SKM-1 treated with dmso at 0.1 percent for 144 hours (cell line): Measurements from ENCODE around the gene RAD51B.

ENCODE experiments used
- DNase-seq: peaks from one replicate; lab custom pipeline; 2025; ENCODE audit not compliant: unreplicated experiment; lab: John Stamatoyannopoulos, UW

The RAD51B gene

GRCh38 chr14:67833403-67833802 is 13.8 kb downstream of the RAD51B start:
- no peak for DNase-seq

GRCh38 chr14:67835596-67835995 is 16.0 kb downstream of the RAD51B start:
- no peak for DNase-seq

DNA sequence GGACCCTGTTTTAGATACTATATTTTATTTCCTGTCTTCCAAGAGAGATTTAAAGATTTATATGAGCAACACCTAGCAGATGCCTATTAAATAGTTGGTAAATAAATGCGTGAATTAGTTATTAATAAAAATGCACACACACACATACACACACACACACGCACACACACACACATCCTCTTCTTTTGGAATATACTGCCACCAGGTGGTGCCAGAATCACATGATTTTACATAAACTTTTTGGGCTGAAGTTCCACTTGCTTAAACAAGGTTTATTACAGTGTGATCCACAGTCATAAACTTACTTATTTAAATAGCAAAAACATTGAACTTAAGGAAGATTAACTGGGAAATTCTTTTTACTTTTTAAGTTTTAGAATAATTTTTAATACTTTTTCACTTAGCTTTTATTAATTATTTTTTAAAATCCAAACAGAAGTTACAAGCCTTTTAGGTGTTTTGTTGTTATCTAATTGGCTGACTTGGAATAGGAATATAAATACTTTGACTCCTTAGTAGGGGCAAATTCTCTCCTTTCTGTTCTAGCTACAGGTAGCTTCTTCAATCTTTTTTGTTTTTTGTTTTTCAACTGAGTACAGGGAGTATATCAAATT is 17.5 kb downstream of the RAD51B start:
- DNase-seq: no peak

GRCh38 chr14:67846029-67846610 is 26.5 kb downstream of the RAD51B start:
- DNase-seq: no peak

DNA sequence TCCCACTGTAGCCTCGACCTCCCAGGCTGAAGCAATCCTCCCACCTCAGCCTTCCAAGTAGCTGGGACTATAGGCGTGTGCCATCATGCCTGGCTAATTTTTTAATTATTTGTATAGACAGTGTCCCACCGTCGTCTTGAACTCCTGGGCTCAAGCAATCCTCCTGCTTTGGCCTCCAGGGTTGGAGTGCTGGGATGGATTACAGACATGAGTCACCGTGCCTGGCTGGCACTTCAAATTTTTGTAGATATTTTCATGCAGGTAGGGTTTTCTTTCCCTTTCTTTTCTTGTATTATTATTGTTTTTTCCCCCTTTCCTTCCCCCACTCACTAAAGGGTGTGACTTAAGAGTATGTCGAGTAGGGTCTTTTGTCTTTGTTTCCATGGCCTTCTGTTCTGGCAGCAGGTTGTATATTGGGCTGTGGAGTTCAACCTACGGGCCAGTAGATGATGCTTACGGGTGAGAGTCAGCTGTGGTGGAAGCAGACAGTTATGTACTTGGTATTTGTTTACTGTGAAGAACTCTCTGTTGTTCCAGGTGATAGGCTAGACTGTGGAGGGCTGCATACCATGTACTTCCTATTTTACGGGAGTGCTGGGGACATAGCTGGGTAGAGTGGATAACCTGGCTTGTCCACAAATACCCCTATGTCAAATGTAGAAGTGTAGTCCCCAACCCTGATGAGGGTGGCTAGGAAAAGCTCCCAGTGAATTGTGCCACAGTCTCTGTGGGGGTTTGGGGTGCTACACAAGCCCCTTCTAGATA is 30.7 kb downstream of the RAD51B start:
- DNase-seq: no peak

DNA sequence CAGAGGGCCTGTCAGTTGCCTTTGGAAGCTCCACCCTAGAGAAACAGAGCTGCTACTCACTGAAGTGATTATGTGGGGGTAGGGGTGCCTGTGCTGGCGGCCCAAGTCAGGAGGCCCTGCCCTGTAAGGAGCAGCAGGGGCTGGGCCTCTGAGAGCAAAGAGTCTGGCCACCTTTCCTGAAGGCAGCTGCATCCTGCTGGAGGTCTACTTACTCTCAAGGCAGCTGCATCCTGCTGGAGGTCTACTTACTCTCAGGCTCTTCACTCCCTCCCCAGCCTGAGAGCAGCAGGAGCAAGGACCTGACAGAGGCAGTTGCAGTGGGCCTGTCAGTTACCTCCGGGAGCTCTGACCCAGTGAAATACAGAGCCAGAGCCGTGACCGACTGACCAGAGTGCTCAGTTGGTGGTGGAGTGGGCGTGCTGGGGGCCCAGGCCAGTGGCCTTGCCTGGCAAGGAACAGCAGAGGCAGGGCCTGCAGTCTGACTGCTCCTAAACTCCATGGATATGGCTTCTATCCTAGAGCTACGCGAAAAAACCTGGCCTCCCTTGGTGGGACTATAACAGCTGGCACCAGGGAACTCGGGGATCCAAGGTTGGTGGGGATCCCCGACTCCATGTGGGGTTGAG is 32.3 kb downstream of the RAD51B start:
- DNase-seq: no peak

- DNase-seq: no peak
Measured at GRCh38 chr14:67852926-67853604, 33.5 kb downstream of the RAD51B start.

DNA sequence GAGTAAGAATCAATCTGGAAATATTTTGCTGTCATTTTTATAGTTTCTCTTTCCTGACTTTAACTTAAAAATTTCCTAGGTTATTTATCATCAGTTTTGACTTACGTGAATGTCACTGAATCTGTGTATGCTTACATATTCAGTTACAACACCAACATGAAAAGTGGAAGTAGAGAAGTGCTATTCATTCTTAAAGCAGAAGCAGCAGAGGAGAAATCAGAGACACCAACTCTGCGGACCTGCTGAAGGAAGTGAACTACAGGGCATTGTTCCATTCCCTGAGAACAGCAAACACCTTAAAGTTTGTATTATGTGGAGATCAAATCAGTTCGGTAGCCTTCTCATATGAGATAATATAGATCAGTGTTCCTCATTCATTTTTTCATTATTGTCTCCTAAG is 34.1 kb downstream of the RAD51B start:
- DNase-seq: peak; percentile 30

DNA sequence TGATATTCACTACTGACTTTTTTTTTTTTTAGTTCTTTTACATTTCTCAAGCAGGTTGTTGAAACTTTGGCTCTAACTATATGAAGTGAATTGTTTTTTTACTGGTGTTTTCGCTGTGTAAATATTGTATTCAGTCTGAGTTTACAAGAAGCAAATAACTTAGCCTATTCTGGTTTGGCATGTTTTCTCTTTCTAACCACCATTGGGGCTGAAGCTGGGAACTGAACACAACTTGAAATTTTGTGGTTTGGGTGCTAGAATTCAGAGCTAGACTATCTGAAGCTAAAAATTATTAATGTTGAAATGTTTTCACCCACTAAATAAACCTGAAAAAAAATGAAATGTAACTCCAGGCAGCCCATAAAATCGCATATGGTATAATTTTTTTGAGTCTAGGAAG is 37.2 kb downstream of the RAD51B start:
- DNase-seq: no peak

- no peak for DNase-seq
Measured at GRCh38 chr14:67857778-67858350, 38.3 kb downstream of the RAD51B start.

DNA sequence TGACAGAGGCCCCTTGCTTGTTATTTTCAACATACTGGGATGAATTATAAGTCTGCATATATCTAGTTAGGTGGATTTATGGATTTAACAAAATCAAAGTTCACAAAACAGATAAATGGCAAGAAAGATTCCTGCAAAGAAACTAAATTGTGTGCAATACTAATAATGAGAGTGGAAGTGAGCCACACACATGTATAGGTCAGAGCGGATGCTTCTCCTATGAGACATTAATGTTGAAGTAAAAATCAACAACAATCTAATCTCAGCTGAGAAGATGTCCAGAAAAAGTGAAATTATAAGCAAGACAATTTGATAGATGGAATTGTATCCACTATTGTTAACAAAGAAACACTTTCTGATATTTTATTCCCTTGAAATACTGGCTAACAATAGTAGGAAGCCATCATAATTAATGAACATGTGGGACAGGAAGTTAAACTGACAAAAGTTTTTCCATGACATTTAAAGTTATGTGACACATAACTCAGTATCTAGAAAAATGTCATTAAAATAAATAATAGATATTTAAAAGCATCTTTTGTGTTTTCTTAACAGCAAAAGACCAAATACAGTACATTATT is 39.7 kb downstream of the RAD51B start:
- DNase-seq: no peak

- DNase-seq: no peak
Measured at GRCh38 chr14:67863223-67863622, 43.6 kb downstream of the RAD51B start.

- no peak for DNase-seq
Measured at GRCh38 chr14:67875175-67876006, 55.8 kb downstream of the RAD51B start.

DNA sequence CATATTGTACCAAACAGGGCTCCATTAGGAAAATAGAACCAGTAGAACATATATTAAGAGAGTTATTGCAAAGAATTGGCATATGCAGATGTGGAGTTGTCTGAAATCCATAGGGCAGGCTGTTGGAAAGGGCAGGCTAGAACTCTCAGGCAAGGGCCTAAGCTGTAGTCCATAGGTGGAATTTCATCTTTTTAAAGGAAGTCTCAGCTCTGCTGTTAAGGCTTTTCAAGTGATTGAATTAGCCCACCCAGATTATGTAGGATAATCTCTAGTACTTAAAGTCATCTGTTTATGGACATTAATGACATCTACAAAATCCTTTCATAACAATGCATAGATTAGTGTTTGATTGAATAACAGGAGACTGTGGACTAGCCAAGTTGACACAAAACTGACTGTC is 59.4 kb downstream of the RAD51B start:
- DNase-seq: no peak

- DNase-seq: no peak
Measured at GRCh38 chr14:67881225-67881624, 61.6 kb downstream of the RAD51B start.

- DNase-seq: no peak
Measured at GRCh38 chr14:67882986-67883555, 63.5 kb downstream of the RAD51B start.

GRCh38 chr14:67883717-67884116 is 64.1 kb downstream of the RAD51B start:
- no peak for DNase-seq

GRCh38 chr14:67886191-67886590 is 66.6 kb downstream of the RAD51B start:
- DNase-seq: no peak

DNA sequence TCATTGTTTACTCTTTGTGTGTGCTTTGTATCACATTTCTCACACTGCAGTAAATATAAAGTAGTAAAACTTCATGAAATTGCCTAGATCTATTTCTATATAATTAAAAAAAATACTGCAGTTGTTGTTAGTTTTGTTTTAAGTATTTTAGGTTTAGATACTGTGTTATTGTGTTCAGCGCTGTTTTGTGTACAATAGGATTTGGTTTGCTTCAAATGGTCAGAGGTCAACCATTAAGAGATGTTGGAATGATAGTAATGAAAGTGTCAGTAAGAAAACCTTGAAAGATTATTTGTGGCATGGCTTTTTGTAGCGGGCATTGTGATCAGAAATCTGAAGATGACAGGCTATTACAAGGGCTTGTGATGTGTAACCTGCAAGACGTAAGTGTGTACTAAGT is 67.9 kb downstream of the RAD51B start:
- no peak for DNase-seq

GRCh38 chr14:67889455-67889854 is 69.9 kb downstream of the RAD51B start:
- DNase-seq: no peak
